HG02798 (cell line): ENCODE data around the gene EDRF1.

Experiments used
- ATAC-seq: cut with Tn5 transposase; IDR thresholded peaks from one replicate; pipeline ENCODE4 v1.9.1; 2021; ENCODE audit warnings: mild to moderate bottlenecking; ENCODE audit not compliant: unreplicated experiment, poor library complexity

Gene EDRF1

GRCh38 chr10:125783408-125783807 is 63.9 kb downstream of the EDRF1 start:
- ATAC-seq = no peak

- ATAC-seq = peak; percentile 71
These were observed 64.4 kb downstream of the EDRF1 start for GRCh38 chr10:125783957-125784356.

GRCh38 chr10:125785791-125786190 is 66.3 kb downstream of the EDRF1 start:
- no peak for ATAC-seq

- no peak for ATAC-seq
These were observed 68.9 kb downstream of the EDRF1 start for GRCh38 chr10:125788156-125789034.

- no peak for ATAC-seq
These were observed 73.1 kb downstream of the EDRF1 start for GRCh38 chr10:125792342-125793300.

DNA sequence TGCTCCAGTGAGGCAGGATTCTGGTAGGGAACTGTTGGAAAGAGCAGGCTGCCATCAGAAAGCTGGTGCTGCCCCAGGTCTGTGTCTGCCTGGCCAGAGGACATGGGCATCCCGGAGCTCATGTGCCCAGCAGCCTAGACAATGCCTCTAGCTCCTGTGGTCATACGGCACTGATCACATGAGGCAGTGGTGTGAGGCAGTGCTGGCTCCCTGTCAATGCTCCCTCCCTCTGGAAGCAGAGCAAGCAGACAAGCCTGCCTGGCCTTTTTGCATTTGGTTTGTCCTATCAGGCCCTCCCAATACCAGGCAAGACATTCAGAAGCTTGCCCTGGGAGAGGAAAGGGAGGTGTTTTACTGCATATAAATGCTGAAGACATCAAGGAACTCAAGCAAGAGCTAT is 75.6 kb downstream of the EDRF1 start:
- ATAC-seq = no peak

- no peak for ATAC-seq
These were observed 76.2 kb downstream of the EDRF1 start for GRCh38 chr10:125795637-125796190.

GRCh38 chr10:125797424-125797823 is 77.9 kb downstream of the EDRF1 start:
- no peak for ATAC-seq

GRCh38 chr10:125797994-125798662 is 78.6 kb downstream of the EDRF1 start:
- ATAC-seq = no peak

GRCh38 chr10:125799451-125800182 is 80.1 kb downstream of the EDRF1 start:
- no peak for ATAC-seq

- no peak for ATAC-seq
These were observed 82.1 kb downstream of the EDRF1 start for GRCh38 chr10:125801574-125801973.

- no peak for ATAC-seq
These were observed 82.6 kb downstream of the EDRF1 start for GRCh38 chr10:125802131-125802530.

- no peak for ATAC-seq
These were observed 83.2 kb downstream of the EDRF1 start for GRCh38 chr10:125802739-125803138.

GRCh38 chr10:125808047-125808446 is 88.5 kb downstream of the EDRF1 start:
- no peak for ATAC-seq

- no peak for ATAC-seq
These were observed 91.7 kb downstream of the EDRF1 start for GRCh38 chr10:125811251-125811650.

- no peak for ATAC-seq
These were observed 92.7 kb downstream of the EDRF1 start for GRCh38 chr10:125812128-125812750.
